ENCODE measurements around the gene SHB.

The SHB gene

DNA sequence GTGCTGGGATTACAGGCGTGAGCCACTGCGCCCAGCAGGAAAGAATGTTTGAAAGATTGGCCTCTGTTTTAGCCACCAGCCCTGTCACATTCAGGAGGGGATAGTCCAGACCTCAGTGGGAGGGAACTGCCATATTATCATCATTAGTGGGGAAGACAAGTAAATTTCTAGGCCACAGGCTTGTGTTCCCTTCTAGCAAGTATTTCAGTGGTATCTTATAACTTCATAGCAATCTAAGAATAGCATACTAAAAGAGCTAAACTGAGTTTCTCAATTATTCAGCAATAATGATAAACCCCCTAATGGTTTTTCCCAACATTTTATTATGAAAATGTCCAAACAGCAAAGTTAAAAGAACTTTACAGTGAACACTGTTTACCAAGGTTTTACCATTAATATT, 195.1 kb downstream of the SHB start:
- DNase-seq (ENCODE audit: extremely low read depth in 1 of 2, low read depth in 1 of 2): no peak

- DNase-seq (ENCODE audit: extremely low read depth in 1 of 2, low read depth in 1 of 2): no peak
Measured at GRCh38 chr9:37870799-37871176, 198.2 kb downstream of the SHB start.

- no peak for DNase-seq (ENCODE audit: extremely low read depth in 1 of 2, low read depth in 1 of 2)
Measured at GRCh38 chr9:37870081-37870798, 198.8 kb downstream of the SHB start.

Data from stimulated activated CD8-positive, alpha-beta memory T cell treated with anti-CD3 and anti-CD28 coated beads, Interleukin-7, amount 100 ng/mL, for 48 hours (primary cell).